HUES48 (cell line): ENCODE results near the gene VCAM1.

Experiments
- H3K27ac ChIP-seq: one replicate; pipeline ENCODE4 v1.7.0; 2013; ENCODE audit warnings: low read depth, low read length, inconsistent platforms
- H3K27me3 ChIP-seq: 2 replicates; pipeline ENCODE4 v1.6.1; 2013; ENCODE audit warnings: mild to moderate bottlenecking, low read length; ENCODE audit not compliant: control insufficient read depth, insufficient read depth
- H3K36me3 ChIP-seq: 2 replicates; pipeline ENCODE4 v1.6.1; 2013; ENCODE audit warnings: low read length; ENCODE audit not compliant: control insufficient read depth, insufficient read depth
- H3K4me1 ChIP-seq: 2 replicates; pipeline ENCODE4 v1.6.1; 2013; ENCODE audit warnings: mild to moderate bottlenecking, low read length; ENCODE audit not compliant: control insufficient read depth, insufficient read depth
- H3K4me3 ChIP-seq: 2 replicates; pipeline ENCODE4 v1.5.1; 2013; ENCODE audit warnings: mild to moderate bottlenecking, low read depth, low read length
- H3K9ac ChIP-seq: 2 replicates; pipeline ENCODE4 v1.6.1; 2013; ENCODE audit warnings: mild to moderate bottlenecking, low read depth, low read length, moderate library complexity
- H3K9me3 ChIP-seq: 2 replicates; pipeline ENCODE4 v1.6.1; 2013; ENCODE audit warnings: low read length; ENCODE audit not compliant: control insufficient read depth, insufficient read depth

Gene VCAM1

GRCh38 chr1:100719490-100719889 is at the start of gene VCAM1:
Gene VCAM1 (plus strand): TSS chr1:100719742. CDS start chr1:100719861, 119 bp downstream.
- H3K4me3 ChIP-seq, result no peak within 1 kb of the TSS
- no peaks in the 10 kb centered on the region for H3K36me3 ChIP-seq
- no peaks in the 10 kb centered on the region for H3K27me3 ChIP-seq
- no peak within 1 kb of the TSS for H3K27ac ChIP-seq
- no peak within 1 kb of the TSS for H3K9ac ChIP-seq
- 0 out of 2 replicates have a peak, but pooled peaks cover 4% of the 10 kb centered on the region for H3K4me1 ChIP-seq
- H3K9me3 ChIP-seq, result no peaks in the 10 kb centered on the region

- Histone ChIP-seq H3K36me3 (no peaks in the 10 kb centered on the region), H3K4me1 (no peaks in the 10 kb centered on the region), H3K27ac (no peak overlapping the region), H3K27me3 (no peaks in the 10 kb centered on the region), H3K9me3 (peaks cover 8% of the 10 kb centered on the region), H3K4me3 (no peak overlapping the region), H3K9ac (no peak overlapping the region)
Measured at GRCh38 chr1:100670083-100670482, 49.5 kb upstream of the VCAM1 start.

- Histone ChIP-seq H3K36me3 (no peaks in the 10 kb centered on the region), H3K27me3 (no peaks in the 10 kb centered on the region), H3K4me1 (no peaks in the 10 kb centered on the region), H3K9me3 (peaks cover 8% of the 10 kb centered on the region), H3K27ac (no peak overlapping the region), H3K9ac (no peak overlapping the region), H3K4me3 (no peak overlapping the region)
Measured at GRCh38 chr1:100671601-100672000, 47.9 kb upstream of the VCAM1 start.

GRCh38 chr1:100683448-100684349 is 35.8 kb upstream of the VCAM1 start:
- Histone ChIP-seq H3K27ac (no peak overlapping the region), H3K9ac (no peak overlapping the region), H3K27me3 (no peaks in the 10 kb centered on the region), H3K4me1 (no peaks in the 10 kb centered on the region), H3K36me3 (no peaks in the 10 kb centered on the region), H3K9me3 (no peaks in the 10 kb centered on the region), H3K4me3 (no peak overlapping the region)

GRCh38 chr1:100699744-100700143 is 19.8 kb upstream of the VCAM1 start:
- Histone ChIP-seq H3K36me3 (no peaks in the 10 kb centered on the region), H3K27ac (no peak overlapping the region), H3K9ac (no peak overlapping the region), H3K4me1 (0 out of 2 replicates have a peak, but pooled peaks cover 8% of the 10 kb centered on the region), H3K27me3 (no peaks in the 10 kb centered on the region), H3K4me3 (no peak overlapping the region), H3K9me3 (no peaks in the 10 kb centered on the region)

- Histone ChIP-seq H3K27me3 (no peaks in the 10 kb centered on the region), H3K4me1 (0 out of 2 replicates have a peak, but pooled peaks cover 8% of the 10 kb centered on the region), H3K27ac (no peak overlapping the region), H3K9ac (no peak overlapping the region), H3K4me3 (no peak overlapping the region), H3K9me3 (no peaks in the 10 kb centered on the region), H3K36me3 (no peaks in the 10 kb centered on the region)
Measured at GRCh38 chr1:100700586-100700985, 19.0 kb upstream of the VCAM1 start.

DNA sequence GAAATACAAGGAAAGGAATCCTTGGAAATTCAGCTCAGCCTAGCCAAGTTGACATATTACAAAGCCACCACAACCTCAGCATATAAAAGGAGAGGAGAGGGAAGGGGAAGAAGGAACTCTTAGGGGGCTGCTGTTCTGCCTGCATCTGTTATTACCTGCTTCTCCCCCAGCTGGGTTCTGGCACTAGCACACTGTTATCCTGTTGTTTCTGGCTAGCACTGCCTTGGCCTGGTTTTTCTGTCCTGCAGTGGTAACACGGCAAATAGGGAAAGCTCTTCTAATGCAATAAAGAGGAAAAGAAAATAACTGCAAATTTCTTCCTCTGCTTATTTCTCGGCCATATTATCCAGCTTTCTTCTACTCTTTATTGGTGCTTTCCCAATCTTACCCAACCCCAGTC is 16.5 kb upstream of the VCAM1 start:
- H3K27ac ChIP-seq, result no peak overlapping the region
- H3K9ac ChIP-seq, result no peak overlapping the region
- H3K4me1 ChIP-seq, result 0 out of 2 replicates have a peak, but pooled peaks cover 8% of the 10 kb centered on the region
- no peak overlapping the region for H3K4me3 ChIP-seq
- H3K36me3 ChIP-seq, result no peaks in the 10 kb centered on the region
- H3K9me3 ChIP-seq, result no peaks in the 10 kb centered on the region
- no peaks in the 10 kb centered on the region for H3K27me3 ChIP-seq

DNA sequence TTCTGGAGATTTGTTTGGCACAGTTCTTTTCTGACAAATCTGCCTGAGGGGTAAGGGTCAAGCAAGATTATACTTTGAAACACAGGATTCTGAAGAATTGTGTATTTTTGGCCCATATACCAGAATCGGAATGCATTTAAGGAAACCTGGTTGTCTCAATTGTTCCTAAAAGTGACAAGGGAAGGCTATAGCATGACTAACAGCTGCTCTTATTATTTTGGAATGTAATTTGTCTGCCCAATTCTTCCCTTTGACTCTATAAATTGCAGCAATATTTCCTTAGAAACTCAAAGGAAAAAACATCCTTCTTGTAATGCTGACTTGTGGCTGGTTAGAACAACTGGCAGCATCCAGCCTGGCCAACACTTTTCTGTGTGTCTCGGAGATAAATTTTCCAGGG is 15.8 kb upstream of the VCAM1 start:
- Histone ChIP-seq H3K4me3 (no peak overlapping the region), H3K36me3 (no peaks in the 10 kb centered on the region), H3K9ac (no peak overlapping the region), H3K27me3 (no peaks in the 10 kb centered on the region), H3K27ac (no peak overlapping the region), H3K9me3 (no peaks in the 10 kb centered on the region), H3K4me1 (0 out of 2 replicates have a peak, but pooled peaks cover 8% of the 10 kb centered on the region)

DNA sequence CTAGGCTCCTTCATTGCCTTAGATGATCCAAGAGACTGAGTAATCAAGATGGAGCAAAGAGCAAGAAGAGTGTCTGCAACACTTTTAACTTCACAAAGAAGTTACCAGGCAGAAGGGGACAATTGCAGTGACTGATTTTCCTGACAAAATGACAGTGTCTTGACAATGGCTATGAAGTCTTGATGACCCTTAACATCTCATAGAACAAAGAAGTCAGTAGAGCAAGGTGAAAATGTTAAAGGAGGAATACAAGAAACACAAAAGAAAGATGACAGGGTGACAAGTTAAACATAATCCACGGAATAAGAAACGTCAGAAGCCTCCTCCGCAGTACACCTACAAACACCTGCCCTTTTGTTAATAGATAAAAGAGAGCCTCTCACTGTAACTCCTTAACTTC is 15.1 kb upstream of the VCAM1 start:
- no peaks in the 10 kb centered on the region for H3K27me3 ChIP-seq
- H3K4me1 ChIP-seq, result 0 out of 2 replicates have a peak, but pooled peaks cover 8% of the 10 kb centered on the region
- H3K4me3 ChIP-seq, result no peak overlapping the region
- no peak overlapping the region for H3K9ac ChIP-seq
- no peaks in the 10 kb centered on the region for H3K36me3 ChIP-seq
- no peaks in the 10 kb centered on the region for H3K9me3 ChIP-seq
- no peak overlapping the region for H3K27ac ChIP-seq

DNA sequence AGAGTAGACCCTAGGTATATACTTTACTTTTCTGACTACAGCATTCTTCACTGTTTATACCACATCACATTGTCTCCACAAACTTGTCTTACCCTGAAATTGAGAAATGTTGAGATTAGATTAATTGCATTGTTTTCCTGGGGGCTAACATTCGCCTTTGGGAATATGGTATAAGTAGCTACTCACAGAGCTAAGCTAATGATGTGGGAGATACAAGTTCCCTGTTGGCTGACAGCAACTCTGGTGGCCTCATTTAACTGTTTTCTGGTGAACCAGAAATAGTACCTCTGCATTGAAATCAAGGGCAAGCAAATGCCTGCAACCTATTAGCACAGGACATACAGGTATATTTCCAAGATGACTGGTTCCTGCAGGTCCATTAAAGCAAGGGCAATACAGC is 13.2 kb upstream of the VCAM1 start:
- Histone ChIP-seq H3K9ac (no peak overlapping the region), H3K36me3 (no peaks in the 10 kb centered on the region), H3K9me3 (no peaks in the 10 kb centered on the region), H3K27me3 (no peaks in the 10 kb centered on the region), H3K4me1 (0 out of 2 replicates have a peak, but pooled peaks cover 8% of the 10 kb centered on the region), H3K4me3 (no peak overlapping the region), H3K27ac (no peak overlapping the region)

- Histone ChIP-seq H3K9ac (no peak overlapping the region), H3K4me1 (0 out of 2 replicates have a peak, but pooled peaks cover 8% of the 10 kb centered on the region), H3K27me3 (no peaks in the 10 kb centered on the region), H3K4me3 (no peak overlapping the region), H3K9me3 (no peaks in the 10 kb centered on the region), H3K27ac (no peak overlapping the region), H3K36me3 (no peaks in the 10 kb centered on the region)
Measured at GRCh38 chr1:100706856-100707255, 12.7 kb upstream of the VCAM1 start.
